Muscle layer of duodenum (tissue), 2 donors: ENCODE measurements around the gene ZNF750.

Experiments used
- H3K27ac ChIP-seq: one replicate; pipeline ENCODE4 v1.7.0; 2013; ENCODE audit warnings: mild to moderate bottlenecking, low read length
- H3K27me3 ChIP-seq: one replicate; pipeline ENCODE4 v1.7.0; 2013; ENCODE audit warnings: low read depth, mild to moderate bottlenecking, control low read depth, low read length
- H3K36me3 ChIP-seq, 2 donors: one replicate each; pipeline ENCODE4 v1.7.0; 2013; ENCODE audit warnings: low read length in 2 of 2, control low read depth in 1 of 2, mild to moderate bottlenecking in 1 of 2; ENCODE audit not compliant: insufficient read depth in 2 of 2, control insufficient read depth in 1 of 2
- H3K4me1 ChIP-seq, 2 donors: one replicate each; pipeline ENCODE4 v1.7.0; 2013; ENCODE audit warnings: low read length in 2 of 2, mild to moderate bottlenecking in 2 of 2, control low read depth in 1 of 2, moderate library complexity in 1 of 2; ENCODE audit not compliant: insufficient read depth in 2 of 2, control insufficient read depth in 1 of 2
- H3K4me3 ChIP-seq, 2 donors: one replicate each; pipeline ENCODE4 v1.7.0; 2013; ENCODE audit warnings: low read length in 2 of 2, low read depth in 1 of 2, mild to moderate bottlenecking in 1 of 2
- H3K9me3 ChIP-seq, 2 donors: one replicate each; pipeline ENCODE4 v1.7.0; 2013; ENCODE audit warnings: low read length in 2 of 2, control low read depth in 1 of 2, mild to moderate bottlenecking in 1 of 2; ENCODE audit not compliant: control insufficient read depth in 1 of 2
- donor health status: healthy.

The ZNF750 gene

GRCh38 chr17:82826956-82827355, 12.9 kb downstream of the ZNF750 start:
- peaks cover 0 to 8% of the 10 kb centered on the region in 2 donors for H3K4me1 ChIP-seq
- no peak overlapping the region for H3K27ac ChIP-seq
- peaks cover 7 to 10% of the 10 kb centered on the region in 2 donors for H3K36me3 ChIP-seq
- no peaks in the 10 kb centered on the region for H3K9me3 ChIP-seq
- H3K4me3 ChIP-seq = no peak overlapping the region
- no peaks in the 10 kb centered on the region for H3K27me3 ChIP-seq

- H3K4me3 ChIP-seq = no peak overlapping the region
- no peaks in the 10 kb centered on the region for H3K27me3 ChIP-seq
- H3K4me1 ChIP-seq = peaks cover 0 to 8% of the 10 kb centered on the region in 2 donors
- H3K27ac ChIP-seq = no peak overlapping the region
- H3K36me3 ChIP-seq = peaks cover 7 to 14% of the 10 kb centered on the region in 2 donors
- no peaks in the 10 kb centered on the region for H3K9me3 ChIP-seq
These were observed 13.6 kb downstream of the ZNF750 start for GRCh38 chr17:82826211-82826610.

- peaks cover 0 to 4% of the 10 kb centered on the region in 2 donors for H3K9me3 ChIP-seq
- H3K4me1 ChIP-seq = peaks cover 0 to 8% of the 10 kb centered on the region in 2 donors
These were observed 14.2 kb downstream of the ZNF750 start for GRCh38 chr17:82825540-82826124.

GRCh38 chr17:82823004-82823403, 16.8 kb downstream of the ZNF750 start:
- Histone ChIP-seq H3K9me3 (peaks cover 4 to 14% of the 10 kb centered on the region in 2 donors), H3K36me3 (peaks cover 6 to 38% of the 10 kb centered on the region in 2 donors), H3K4me3 (no peak overlapping the region), H3K27me3 (no peaks in the 10 kb centered on the region), H3K27ac (no peak overlapping the region), H3K4me1 (no peaks in the 10 kb centered on the region)

More at GRCh38 chr17:82825540-82826124, 14.2 kb downstream of the ZNF750 start:
- no peak overlapping the region for H3K27ac ChIP-seq
- no peaks in the 10 kb centered on the region for H3K27me3 ChIP-seq
- no peak overlapping the region for H3K4me3 ChIP-seq
- H3K36me3 ChIP-seq = peaks cover 7 to 19% of the 10 kb centered on the region in 2 donors

GRCh38 chr17:82822281-82822680, 17.5 kb downstream of the ZNF750 start:
- Histone ChIP-seq H3K4me1 (no peaks in the 10 kb centered on the region), H3K36me3 (peaks cover 0 to 43% of the 10 kb centered on the region in 2 donors), H3K4me3 (no peak overlapping the region), H3K27me3 (no peaks in the 10 kb centered on the region), H3K27ac (no peak overlapping the region), H3K9me3 (peaks cover 4 to 14% of the 10 kb centered on the region in 2 donors)

GRCh38 chr17:82821554-82821953, 18.3 kb downstream of the ZNF750 start:
- peaks cover 0 to 48% of the 10 kb centered on the region in 2 donors for H3K36me3 ChIP-seq
- no peaks in the 10 kb centered on the region for H3K4me1 ChIP-seq
- H3K9me3 ChIP-seq = peaks cover 4 to 14% of the 10 kb centered on the region in 2 donors
- no peak overlapping the region for H3K4me3 ChIP-seq
- no peak overlapping the region for H3K27ac ChIP-seq
- H3K27me3 ChIP-seq = no peaks in the 10 kb centered on the region

- H3K36me3 ChIP-seq = peaks cover 6 to 58% of the 10 kb centered on the region in 2 donors
- H3K27me3 ChIP-seq = no peaks in the 10 kb centered on the region
- no peaks in the 10 kb centered on the region for H3K4me1 ChIP-seq
- no peak overlapping the region for H3K27ac ChIP-seq
- H3K9me3 ChIP-seq = peaks cover 4 to 14% of the 10 kb centered on the region in 2 donors
- H3K4me3 ChIP-seq = no peak overlapping the region
These were observed 19.3 kb downstream of the ZNF750 start for GRCh38 chr17:82820278-82821251.

- Histone ChIP-seq H3K4me3 (no peak overlapping the region), H3K9me3 (peaks cover 4 to 14% of the 10 kb centered on the region in 2 donors), H3K27me3 (no peaks in the 10 kb centered on the region), H3K27ac (no peak overlapping the region), H3K4me1 (no peaks in the 10 kb centered on the region), H3K36me3 (peaks cover 6 to 75% of the 10 kb centered on the region in 2 donors)
These were observed 21.9 kb downstream of the ZNF750 start for GRCh38 chr17:82817947-82818346.

- H3K4me1 ChIP-seq = no peaks in the 10 kb centered on the region
- no peaks in the 10 kb centered on the region for H3K27me3 ChIP-seq
- H3K36me3 ChIP-seq = peaks cover 6 to 74% of the 10 kb centered on the region in 2 donors
- H3K27ac ChIP-seq = no peak overlapping the region
- peaks cover 4 to 14% of the 10 kb centered on the region in 2 donors for H3K9me3 ChIP-seq
- H3K4me3 ChIP-seq = no peak overlapping the region
These were observed 23.5 kb downstream of the ZNF750 start for GRCh38 chr17:82816358-82816757.

- Histone ChIP-seq H3K36me3 (peaks cover 6 to 74% of the 10 kb centered on the region in 2 donors), H3K27ac (no peak overlapping the region), H3K9me3 (peaks cover 4 to 10% of the 10 kb centered on the region in 2 donors), H3K4me1 (no peaks in the 10 kb centered on the region), H3K4me3 (no peak overlapping the region), H3K27me3 (no peaks in the 10 kb centered on the region)
These were observed 24.0 kb downstream of the ZNF750 start for GRCh38 chr17:82815790-82816305.

GRCh38 chr17:82815354-82815753, 24.5 kb downstream of the ZNF750 start:
- Histone ChIP-seq H3K36me3 (peaks cover 6 to 74% of the 10 kb centered on the region in 2 donors), H3K27me3 (no peaks in the 10 kb centered on the region), H3K4me1 (no peaks in the 10 kb centered on the region), H3K9me3 (peaks cover under 1 to 10% of the 10 kb centered on the region in 2 donors), H3K4me3 (no peak overlapping the region), H3K27ac (no peak overlapping the region)
